Upper lobe of left lung (tissue), 6 donors: ENCODE results near the gene ZGLP1. TPM values are rescaled to one million over a fixed set of nuclear protein-coding genes. Genes with fewer than 3 reads are reported as not detected.
"Not testable (repeated sequence)": the region's sequence is repeated elsewhere in the genome, so short reads cannot be mapped to it uniquely, and the experiment has no call there.

Source experiments
- ATAC-seq, 2 donors: fragments of 200-7000 bp; cut with Tn5 transposase; one replicate each; pipeline ENCODE4 v1.9.1; 2022; ENCODE audit warnings: mild to moderate bottlenecking in 2 of 2, moderate library complexity in 2 of 2; ENCODE audit not compliant: low FRiP score in 2 of 2
- DNase-seq, 2 donors: peaks; one replicate each; pipeline ENCODE4 v3.0.0-alpha.2; 2019 to 2020
- H3K27ac ChIP-seq, 4 donors: fragments of 200-600 bp; sonication (generic); one replicate each; pipeline ENCODE4 v1.5.1; 2016 to 2019
- H3K27me3 ChIP-seq, 4 donors: fragments of 200-600 bp; sonication (generic); one replicate each; pipeline ENCODE4 v1.5.1; 2017 to 2019
- H3K36me3 ChIP-seq, 4 donors: fragments of 200-600 bp; sonication (generic); one replicate each; pipeline ENCODE4 v1.5.1; 2016 to 2019
- H3K4me1 ChIP-seq, 4 donors: fragments of 200-600 bp; sonication (generic); one replicate each; pipeline ENCODE4 v1.5.1; 2018 to 2019
- H3K4me3 ChIP-seq, 4 donors: fragments of 200-600 bp; sonication (generic); one replicate each; pipeline ENCODE4 v1.5.1; 2017 to 2019; ENCODE audit warnings: mild to moderate bottlenecking in 2 of 4, moderate library complexity in 1 of 4
- H3K9me3 ChIP-seq, 4 donors: fragments of 200-600 bp; sonication (generic); one replicate each; pipeline ENCODE4 v1.5.1; 2018 to 2019
- EP300 ChIP-seq, 4 donors: sonication (generic); formaldehyde crosslinking; IDR thresholded peaks; one replicate each; pipeline ENCODE4 v1.5.1; 2017; ENCODE audit warnings: antibody characterized with exemption in 4 of 4, control low read depth in 2 of 4
- POLR2A ChIP-seq, 4 donors: fragments of 450-650 bp; IDR thresholded peaks; one replicate each; pipeline ENCODE4 v1.5.1; 2016 to 2017; ENCODE audit warnings: antibody characterized with exemption in 4 of 4, mild to moderate bottlenecking in 2 of 4
- POLR2AphosphoS5 ChIP-seq, 2 donors: sonication (generic); formaldehyde crosslinking; IDR thresholded peaks; one replicate each; pipeline ENCODE4 v1.5.1; 2017; ENCODE audit warnings: antibody characterized with exemption in 2 of 2
- WGBS, 2 donors: methylation state at CpG; one replicate each; pipeline ENCODE4 v1.1.5; 2017 to 2018; 5-methylcytosine and 5-hydroxymethylcytosine counted together
- total RNA-seq, 6 donors: library from RNA; depleted of rRNA in 4 of 6; stranded (reverse); fragments of >200 nt in 4 of 6; gene quantifications; one replicate each; pipeline versions ENCODE4 v1.1.0 to v1.2.1, GENCODE V29; 2016 to 2021
- TF ChIP-seq, protein P1 (sequence below), 6 experiments: fragments of 450-650 bp in 4 of 6; fragments of 200-600 bp in 2 of 6; sonication (generic) in 2 of 6; IDR thresholded peaks; one replicate each; pipeline ENCODE4 v1.5.1; 2016 to 2019; ENCODE audit warnings: antibody characterized with exemption in 6 of 6
- donor health status: DM: no; HTN: no; CAD: no; lungs with moderate emphysema.
- donor health status: DM: no; HTN: yes; CAD: no; lungs with severe emphysema.

Gene ZGLP1
- total RNA-seq, 6 donors from 2014 or later, result 1.8 to 21.6 (median 5.4) TPM

- H3K27me3 ChIP-seq, result no peaks in the 10 kb centered on the region
- H3K9me3 ChIP-seq, result no peaks in the 10 kb centered on the region
- no peak overlapping the region for H3K27ac ChIP-seq
- no peak for DNase-seq
- no peak overlapping the region for H3K4me3 ChIP-seq
- 85 to 91% methylated on average over 10 of the region's 10 CpGs for WGBS, 2 donors
- no peak for ATAC-seq
- H3K4me1 ChIP-seq, result peaks cover 0 to 11% (median 4%) of the 10 kb centered on the region in 4 donors
- TF ChIP-seq POLR2A (IDR thresholded peaks at IDR 0.05), result no peak
- TF ChIP-seq, protein P1, sequence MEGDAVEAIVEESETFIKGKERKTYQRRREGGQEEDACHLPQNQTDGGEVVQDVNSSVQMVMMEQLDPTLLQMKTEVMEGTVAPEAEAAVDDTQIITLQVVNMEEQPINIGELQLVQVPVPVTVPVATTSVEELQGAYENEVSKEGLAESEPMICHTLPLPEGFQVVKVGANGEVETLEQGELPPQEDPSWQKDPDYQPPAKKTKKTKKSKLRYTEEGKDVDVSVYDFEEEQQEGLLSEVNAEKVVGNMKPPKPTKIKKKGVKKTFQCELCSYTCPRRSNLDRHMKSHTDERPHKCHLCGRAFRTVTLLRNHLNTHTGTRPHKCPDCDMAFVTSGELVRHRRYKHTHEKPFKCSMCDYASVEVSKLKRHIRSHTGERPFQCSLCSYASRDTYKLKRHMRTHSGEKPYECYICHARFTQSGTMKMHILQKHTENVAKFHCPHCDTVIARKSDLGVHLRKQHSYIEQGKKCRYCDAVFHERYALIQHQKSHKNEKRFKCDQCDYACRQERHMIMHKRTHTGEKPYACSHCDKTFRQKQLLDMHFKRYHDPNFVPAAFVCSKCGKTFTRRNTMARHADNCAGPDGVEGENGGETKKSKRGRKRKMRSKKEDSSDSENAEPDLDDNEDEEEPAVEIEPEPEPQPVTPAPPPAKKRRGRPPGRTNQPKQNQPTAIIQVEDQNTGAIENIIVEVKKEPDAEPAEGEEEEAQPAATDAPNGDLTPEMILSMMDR (IDR thresholded peaks at IDR 0.05), result no peak
- no peak for TF ChIP-seq POLR2AphosphoS5 (IDR thresholded peaks at IDR 0.05)
- TF ChIP-seq EP300 (IDR thresholded peaks at IDR 0.05), result no peak
- peaks cover 0 to 4% (median 1%) of the 10 kb centered on the region in 4 donors for H3K36me3 ChIP-seq
Measured at GRCh38 chr19:10344780-10345179, 35.2 kb upstream of the ZGLP1 start.

- H3K4me3 ChIP-seq, result no peak overlapping the region
- H3K27ac ChIP-seq, result no peak overlapping the region
- WGBS, 2 donors, result 87 to 90% methylated on average over 2 of the region's 2 CpGs
- H3K4me1 ChIP-seq, result peaks cover 0 to 15% (median 5%) of the 10 kb centered on the region in 4 donors
- no peak for TF ChIP-seq POLR2AphosphoS5 (IDR thresholded peaks at IDR 0.05)
- TF ChIP-seq POLR2A (IDR thresholded peaks at IDR 0.05), result no peak
- TF ChIP-seq, protein P1 (IDR thresholded peaks at IDR 0.05), result no peak
- no peak for TF ChIP-seq EP300 (IDR thresholded peaks at IDR 0.05)
- ATAC-seq, result no peak
- H3K9me3 ChIP-seq, result no peaks in the 10 kb centered on the region
- DNase-seq, result no peak
- H3K36me3 ChIP-seq, result no peaks in the 10 kb centered on the region
- H3K27me3 ChIP-seq, result no peaks in the 10 kb centered on the region
Measured at GRCh38 chr19:10343495-10343894, 33.9 kb upstream of the ZGLP1 start.

GRCh38 chr19:10339977-10340376, 30.4 kb upstream of the ZGLP1 start:
- TF ChIP-seq POLR2AphosphoS5 (IDR thresholded peaks at IDR 0.05) (no peak), POLR2A (IDR thresholded peaks at IDR 0.05) (no peak), EP300 (IDR thresholded peaks at IDR 0.05) (no peak)
- TF ChIP-seq, protein P1 (IDR thresholded peaks at IDR 0.05), result no peak
- no peaks in the 10 kb centered on the region for H3K9me3 ChIP-seq
- no peak for ATAC-seq
- peak overlapping the region in 3 of 4 donors; percentile 18 to 82 (median 68) for H3K27ac ChIP-seq
- no peak overlapping the region for H3K4me3 ChIP-seq
- no peak for DNase-seq
- H3K4me1 ChIP-seq, result peaks cover 0 to 17% (median 6%) of the 10 kb centered on the region in 4 donors
- no peaks in the 10 kb centered on the region for H3K27me3 ChIP-seq
- H3K36me3 ChIP-seq, result no peaks in the 10 kb centered on the region
- 79 to 85% methylated on average over 5 of the region's 5 CpGs for whole genome bisulfite sequencing, 2 donors

GRCh38 chr19:10339380-10339960, 29.9 kb upstream of the ZGLP1 start, which contains the start of gene ICAM3:
TSS of gene ICAM3 (minus strand) at chr19:10339624. CDS start at chr19:10339614, 10 bp downstream.
- peak within 1 kb of the TSS in 3 of 4 donors; percentile 9 to 42 (median 36) for H3K4me3 ChIP-seq
- 43 to 48% methylated on average over 7 to 13 of the region's 14 CpGs for WGBS, 2 donors
- peak within 1 kb of the TSS; percentile 18 to 82 (median 73) for H3K27ac ChIP-seq
- no peaks in the 10 kb centered on the region for H3K9me3 ChIP-seq
- TF ChIP-seq POLR2AphosphoS5 (IDR thresholded peaks at IDR 0.05), result no peak
- TF ChIP-seq, protein P1 (IDR thresholded peaks at IDR 0.05), result no peak
- TF ChIP-seq EP300 (IDR thresholded peaks at IDR 0.05), result no peak
- no peak for TF ChIP-seq POLR2A (IDR thresholded peaks at IDR 0.05)
- peaks cover under 1 to 21% (median 7%) of the 10 kb centered on the region in 4 donors for H3K4me1 ChIP-seq
- peak; percentile 59 to 77 for DNase-seq
- ATAC-seq, result peak; percentile 16 to 64
- no peaks in the 10 kb centered on the region for H3K36me3 ChIP-seq
- H3K27me3 ChIP-seq, result no peaks in the 10 kb centered on the region

- peak overlapping the region in 3 of 4 donors; percentile 9 to 42 (median 36) for H3K4me3 ChIP-seq
- no peak for DNase-seq
- no peaks in the 10 kb centered on the region for H3K27me3 ChIP-seq
- H3K4me1 ChIP-seq, result peaks cover 6 to 26% (median 10%) of the 10 kb centered on the region in 4 donors
- no peak for ATAC-seq
- 80 to 82% methylated on average over 6 of the region's 6 CpGs for WGBS, 2 donors
- H3K36me3 ChIP-seq, result no peaks in the 10 kb centered on the region
- no peak for TF ChIP-seq POLR2AphosphoS5 (IDR thresholded peaks at IDR 0.05)
- TF ChIP-seq, protein P1 (IDR thresholded peaks at IDR 0.05), result no peak
- no peak for TF ChIP-seq POLR2A (IDR thresholded peaks at IDR 0.05)
- TF ChIP-seq EP300 (IDR thresholded peaks at IDR 0.05), result no peak
- H3K9me3 ChIP-seq, result no peaks in the 10 kb centered on the region
- peak overlapping the region; percentile 18 to 82 (median 73) for H3K27ac ChIP-seq
Measured at GRCh38 chr19:10338940-10339339, 29.3 kb upstream of the ZGLP1 start.

DNA sequence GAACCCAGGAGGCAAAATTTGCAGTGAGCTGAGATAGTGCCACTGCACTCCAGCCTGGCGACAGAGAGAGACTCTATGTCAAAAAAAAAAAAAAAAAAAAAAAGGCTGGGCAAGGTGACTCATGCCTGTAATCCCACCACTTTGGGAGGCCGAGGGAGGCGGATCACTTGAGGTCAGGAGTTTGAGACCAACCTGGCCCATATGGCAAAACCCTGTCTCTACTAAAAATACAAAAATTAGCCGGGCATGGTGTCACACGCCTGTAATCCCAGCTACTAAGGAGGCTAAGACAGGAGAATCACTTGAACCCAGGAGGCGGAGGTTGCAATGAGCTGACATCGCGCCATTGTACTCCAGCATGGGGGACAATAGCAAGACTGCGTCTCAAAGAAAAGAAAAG, 27.1 kb upstream of the ZGLP1 start:
- not testable (repeated sequence) for H3K4me3 ChIP-seq, H3K9me3 ChIP-seq, H3K27me3 ChIP-seq, H3K27ac ChIP-seq, DNase-seq, ATAC-seq, H3K36me3 ChIP-seq
- H3K4me1 ChIP-seq, result peaks cover 20 to 43% (median 25%) of the 10 kb centered on the region in 4 donors
- WGBS, 2 donors, result 90 to 97% methylated on average over 9 of the region's 9 CpGs
